ENCODE results near the gene ITSN2. TPM values are rescaled to one million over a fixed set of nuclear protein-coding genes. Genes with fewer than 3 reads are reported as not detected.
"Not testable (repeated sequence)": the region's sequence is repeated elsewhere in the genome, so short reads cannot be mapped to it uniquely, and the experiment has no call there.

Gene ITSN2
- total RNA-seq, 2 experiments from 2014 or later, result 59.0 to 61.6 TPM

GRCh38 chr2:24342110-24342910 lies 18.0 kb downstream of the ITSN2 start:
- ChIA-PET POLR2A (no interaction called here), CTCF (interaction anchor here (0.5 to 1.5 kb wide), 2 partner anchors 8 to 446 kb away, joined by 3 to 5 read pairs; no protein-coding TSS in a partner anchor)

GRCh38 chr2:24339856-24340262 lies 20.5 kb downstream of the ITSN2 start:
- POLR2A ChIA-PET, result no interaction called here
- CTCF ChIA-PET, result no interaction called here

GRCh38 chr2:24339098-24339497 lies 21.2 kb downstream of the ITSN2 start:
- CTCF ChIA-PET, POLR2A ChIA-PET: not testable (repeated sequence)

- ChIA-PET POLR2A (no interaction called here), CTCF (no interaction called here)
These were observed 22.4 kb downstream of the ITSN2 start for GRCh38 chr2:24337890-24338289.

GRCh38 chr2:24336811-24337210 lies 23.5 kb downstream of the ITSN2 start:
- ChIA-PET CTCF (no interaction called here), POLR2A (no interaction called here)

- ChIA-PET POLR2A (no interaction called here), CTCF (no interaction called here)
These were observed 26.1 kb downstream of the ITSN2 start for GRCh38 chr2:24334245-24334633.

GRCh38 chr2:24332791-24333540 lies 27.4 kb downstream of the ITSN2 start:
- ChIA-PET POLR2A (no interaction called here), CTCF (no interaction called here)

- ChIA-PET CTCF (no interaction called here), POLR2A (no interaction called here)
These were observed 30.2 kb downstream of the ITSN2 start for GRCh38 chr2:24330161-24330560.

- ChIA-PET POLR2A (no interaction called here), CTCF (no interaction called here)
These were observed 30.6 kb downstream of the ITSN2 start for GRCh38 chr2:24329700-24330099.

GRCh38 chr2:24328010-24328409 lies 32.3 kb downstream of the ITSN2 start:
- ChIA-PET CTCF (no interaction called here), POLR2A (no interaction called here)

GRCh38 chr2:24317491-24317920 lies 42.8 kb downstream of the ITSN2 start:
- POLR2A ChIA-PET, result no interaction called here

GRCh38 chr2:24315669-24316068 lies 44.7 kb downstream of the ITSN2 start:
- POLR2A ChIA-PET, result interaction anchor here (1.1 to 2.3 kb wide), 2 partner anchors 44 to 45 kb away, joined by 4 to 6 read pairs; no protein-coding TSS in a partner anchor
- CTCF ChIA-PET, result interaction anchor here (0.9 to 1.0 kb wide), 2 partner anchors 23 to 45 kb away, joined by 3 to 4 read pairs; partner anchors contain the start of gene ITSN2

More at GRCh38 chr2:24317491-24317920, 42.8 kb downstream of the ITSN2 start:
- CTCF ChIA-PET, result no interaction called here

- CTCF ChIA-PET, result interaction anchor here (0.5 kb wide), 1 partner anchor 192 kb away, joined by 4 read pairs; no protein-coding TSS in a partner anchor
- POLR2A ChIA-PET, result no interaction called here
These were observed 46.3 kb downstream of the ITSN2 start for GRCh38 chr2:24313744-24314632.

- CTCF ChIA-PET, result no interaction called here
- POLR2A ChIA-PET, result no interaction called here
These were observed 52.4 kb downstream of the ITSN2 start for GRCh38 chr2:24307961-24308360.

- ChIA-PET POLR2A (no interaction called here), CTCF (no interaction called here)
These were observed 55.7 kb downstream of the ITSN2 start for GRCh38 chr2:24304631-24305030.

GRCh38 chr2:24304098-24304497 lies 56.2 kb downstream of the ITSN2 start:
- POLR2A ChIA-PET, result no interaction called here
- CTCF ChIA-PET, result no interaction called here

- ChIA-PET CTCF (no interaction called here), POLR2A (no interaction called here)
These were observed 58.7 kb downstream of the ITSN2 start for GRCh38 chr2:24301599-24301998.

GRCh38 chr2:24297663-24298062 lies 62.7 kb downstream of the ITSN2 start:
- CTCF ChIA-PET, result no interaction called here

GRCh38 chr2:24287171-24287570 lies 73.2 kb downstream of the ITSN2 start:
- CTCF ChIA-PET, result no interaction called here
- POLR2A ChIA-PET, result no interaction called here

More at GRCh38 chr2:24297663-24298062, 62.7 kb downstream of the ITSN2 start:
- POLR2A ChIA-PET, result no interaction called here

GRCh38 chr2:24285484-24286152 lies 74.7 kb downstream of the ITSN2 start:
- ChIA-PET POLR2A (no interaction called here), CTCF (no interaction called here)
